Fibroblast of villous mesenchyme (primary cell): ENCODE measurements around the gene KLK1. TPM values are rescaled to one million over a fixed set of nuclear protein-coding genes. Genes with fewer than 3 reads are reported as not detected.

Experiments
- DNase-seq: peaks from one replicate; pipeline ENCODE4 v3.0.0-alpha.2; 2010; ENCODE audit warnings: low read depth
- H3K4me3 ChIP-seq: 2 replicates; pipeline ENCODE4 v1.5.1; 2011; ENCODE audit warnings: low read depth, mild to moderate bottlenecking, low read length
- CTCF ChIP-seq: IDR thresholded peaks from 2 replicates; pipeline ENCODE4 v1.5.1; 2012; ENCODE audit warnings: low read depth, mild to moderate bottlenecking, low read length; ENCODE audit not compliant: insufficient read depth
- total RNA-seq: library from RNA; depleted of rRNA; stranded (reverse); fragments of >200 nt; gene quantifications from 2 replicates; pipeline ENCODE4 v1.2.3, GENCODE V29; 2012

KLK1 gene
- total RNA-seq, 1 donor: not detected

GRCh38 chr19:50832666-50833065 lies 9.1 kb upstream of the KLK1 start:
- TF ChIP-seq CTCF: no peak
- no peak for DNase-seq
- H3K4me3 ChIP-seq: no peak overlapping the region

- no peak overlapping the region for H3K4me3 ChIP-seq
- no peak for TF ChIP-seq CTCF
- DNase-seq: no peak
Measured at GRCh38 chr19:50831026-50831396, 7.4 kb upstream of the KLK1 start.

- no peak overlapping the region for H3K4me3 ChIP-seq
- no peak for TF ChIP-seq CTCF
- DNase-seq: no peak
Measured at GRCh38 chr19:50830266-50831025, 6.9 kb upstream of the KLK1 start.

GRCh38 chr19:50829801-50830200 lies 6.2 kb upstream of the KLK1 start:
- H3K4me3 ChIP-seq: no peak overlapping the region
- TF ChIP-seq CTCF: no peak
- no peak for DNase-seq

GRCh38 chr19:50827476-50827875 lies 3.9 kb upstream of the KLK1 start:
- TF ChIP-seq CTCF: no peak
- no peak overlapping the region for H3K4me3 ChIP-seq

GRCh38 chr19:50826492-50827240 lies 3.1 kb upstream of the KLK1 start:
- H3K4me3 ChIP-seq: no peak overlapping the region
- no peak for TF ChIP-seq CTCF
- DNase-seq: no peak

More at GRCh38 chr19:50827476-50827875, 3.9 kb upstream of the KLK1 start:
- no peak for DNase-seq
